Cardiac muscle cell (in vitro differentiated cells and primary cell): ENCODE measurements around the gene MPPED2. TPM values are rescaled to one million over a fixed set of nuclear protein-coding genes. Genes with fewer than 3 reads are reported as not detected.
A peak's percentile ranks its signal among the peaks of the same experiment; 100 is the strongest.

Source experiments
- DNase-seq, 2 donors: peaks; one replicate each; pipeline versions ENCODE4 v3.0.0 to v3.0.0-alpha.2; 2010 to 2017; ENCODE audit warnings: low read depth in 1 of 2, low spot score in 1 of 2
- H3K27ac ChIP-seq: fragments of 200-600 bp; sonication (generic); 2 replicates; pipeline ENCODE4 v1.5.1; 2016
- H3K27me3 ChIP-seq: fragments of 200-600 bp; sonication (generic); 2 replicates; pipeline ENCODE4 v1.6.0; 2016; ENCODE audit warnings: control low read depth
- H3K36me3 ChIP-seq: fragments of 200-600 bp; sonication (generic); 2 replicates; pipeline ENCODE4 v1.5.1; 2016; ENCODE audit warnings: control low read depth
- H3K4me1 ChIP-seq: fragments of 200-600 bp; sonication (generic); 2 replicates; pipeline ENCODE4 v1.8.1; 2017; ENCODE audit warnings: low read depth, mild to moderate bottlenecking, mixed run types
- H3K4me3 ChIP-seq: fragments of 200-600 bp; sonication (generic); 2 replicates; pipeline ENCODE4 v1.5.1; 2016; ENCODE audit warnings: mild to moderate bottlenecking
- H3K9me3 ChIP-seq: fragments of 200-600 bp; sonication (generic); 2 replicates; pipeline ENCODE4 v1.5.1; 2017; ENCODE audit warnings: low read depth, mild to moderate bottlenecking, control low read depth
- CTCF ChIP-seq: IDR thresholded peaks from 2 replicates; pipeline ENCODE4 v1.5.1; 2012; ENCODE audit warnings: low read depth, mild to moderate bottlenecking, low read length
- polyA plus RNA-seq: library from polyadenylated mRNA; unstranded; fragments of >200 nt; fragmentation: Nextera tagmentation; extraction: Ambion mirVana; gene quantifications from 2 replicates; pipeline ENCODE4 v1.2.1, GENCODE V29; 2016
- total RNA-seq: library from RNA; depleted of rRNA; stranded (reverse); fragments of >200 nt; gene quantifications from 2 replicates; pipeline ENCODE4 v1.2.3, GENCODE V29; 2016

The MPPED2 gene
- total and polyA plus RNA-seq, 2 experiments from 2014 or later, result 32.5 to 54.4 TPM

- Histone ChIP-seq H3K4me3 (no peak overlapping the region), H3K27me3 (no peaks in the 10 kb centered on the region), H3K36me3 (peaks cover 5% of the 10 kb centered on the region), H3K9me3 (no peaks in the 10 kb centered on the region), H3K4me1 (peaks cover 29% of the 10 kb centered on the region), H3K27ac (no peak overlapping the region)
- DNase-seq, result no peak
- TF ChIP-seq CTCF, result no peak
These were observed 127.6 kb downstream of the MPPED2 start for GRCh38 chr11:30458541-30458940.

GRCh38 chr11:30457087-30457486 is 129.1 kb downstream of the MPPED2 start:
- no peak for DNase-seq
- Histone ChIP-seq H3K27ac (no peak overlapping the region), H3K36me3 (peaks cover 5% of the 10 kb centered on the region), H3K4me1 (peaks cover 20% of the 10 kb centered on the region), H3K9me3 (no peaks in the 10 kb centered on the region), H3K27me3 (no peaks in the 10 kb centered on the region), H3K4me3 (no peak overlapping the region)
- TF ChIP-seq CTCF, result no peak

- no peak for DNase-seq
- Histone ChIP-seq H3K9me3 (no peaks in the 10 kb centered on the region), H3K4me3 (no peak overlapping the region), H3K27ac (peak overlapping the region; percentile 31), H3K36me3 (peaks cover 5% of the 10 kb centered on the region), H3K4me1 (peaks cover 26% of the 10 kb centered on the region), H3K27me3 (no peaks in the 10 kb centered on the region)
- TF ChIP-seq CTCF, result no peak
These were observed 131.1 kb downstream of the MPPED2 start for GRCh38 chr11:30455025-30455424.

- no peak overlapping the region for H3K4me3 ChIP-seq
- no peaks in the 10 kb centered on the region for H3K9me3 ChIP-seq
- no peak for DNase-seq
- H3K36me3 ChIP-seq, result peaks cover 2% of the 10 kb centered on the region
- no peaks in the 10 kb centered on the region for H3K27me3 ChIP-seq
- no peak overlapping the region for H3K27ac ChIP-seq
- TF ChIP-seq CTCF, result no peak
- H3K4me1 ChIP-seq, result peaks cover 26% of the 10 kb centered on the region
These were observed 131.6 kb downstream of the MPPED2 start for GRCh38 chr11:30454541-30454940.

- no peak for DNase-seq
- no peaks in the 10 kb centered on the region for H3K27me3 ChIP-seq
- no peak overlapping the region for H3K4me3 ChIP-seq
- no peak overlapping the region for H3K27ac ChIP-seq
- no peaks in the 10 kb centered on the region for H3K36me3 ChIP-seq
- H3K9me3 ChIP-seq, result no peaks in the 10 kb centered on the region
- no peak for TF ChIP-seq CTCF
- H3K4me1 ChIP-seq, result peaks cover 26% of the 10 kb centered on the region
These were observed 132.0 kb downstream of the MPPED2 start for GRCh38 chr11:30454111-30454510.

GRCh38 chr11:30453705-30454104 is 132.4 kb downstream of the MPPED2 start:
- no peaks in the 10 kb centered on the region for H3K36me3 ChIP-seq
- H3K27ac ChIP-seq, result no peak overlapping the region
- no peaks in the 10 kb centered on the region for H3K27me3 ChIP-seq
- DNase-seq, result no peak
- TF ChIP-seq CTCF, result no peak
- H3K9me3 ChIP-seq, result no peaks in the 10 kb centered on the region
- H3K4me3 ChIP-seq, result no peak overlapping the region
- H3K4me1 ChIP-seq, result peaks cover 26% of the 10 kb centered on the region
